Eye (tissue), 1 donor: ENCODE data around the gene FLNC.

Experiments
- DNase-seq: peaks from one replicate; pipeline ENCODE4 v3.0.0-alpha.2; 2015

Gene FLNC

DNA sequence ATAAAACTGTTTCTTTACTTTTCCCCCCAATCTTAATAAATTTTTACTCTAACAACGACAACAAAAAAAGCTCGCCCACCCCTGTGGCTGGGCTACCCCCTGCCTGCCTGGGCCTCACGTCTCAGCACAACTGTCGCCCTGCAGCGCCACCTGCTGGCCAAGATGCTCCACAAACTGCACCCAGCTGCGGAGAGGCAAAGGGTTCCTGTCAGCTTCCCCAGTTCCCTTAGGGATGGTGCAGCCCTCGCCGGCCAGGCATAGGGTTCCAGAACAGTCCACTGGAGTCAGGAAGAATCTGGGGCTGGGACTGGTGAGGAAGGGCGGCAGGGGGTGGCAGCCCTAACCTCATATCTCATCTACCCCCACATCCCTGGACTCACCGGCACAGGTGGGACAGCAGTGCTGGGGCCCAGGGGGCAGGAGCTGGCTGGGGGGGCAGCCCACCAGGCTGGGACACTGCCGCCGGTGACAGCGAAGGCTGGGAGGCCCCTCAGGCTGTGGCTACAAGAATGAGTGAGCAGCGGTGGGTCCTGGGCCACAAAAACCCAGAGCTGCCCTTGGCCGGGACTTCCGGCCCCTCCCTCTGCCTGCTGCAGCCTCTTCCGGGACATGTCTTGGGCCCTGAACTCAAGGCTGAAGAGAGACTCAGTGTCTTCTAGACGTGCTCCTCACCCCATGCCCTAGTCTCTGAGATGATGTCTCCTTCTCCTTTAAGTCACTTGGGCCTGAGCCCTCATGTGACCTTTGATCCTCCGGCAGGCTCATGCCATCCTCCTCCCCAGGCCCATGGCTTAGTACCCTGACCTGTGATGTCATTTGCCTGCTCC is 53.6 kb downstream of the FLNC start:
- DNase-seq: peak; percentile 89

DNA sequence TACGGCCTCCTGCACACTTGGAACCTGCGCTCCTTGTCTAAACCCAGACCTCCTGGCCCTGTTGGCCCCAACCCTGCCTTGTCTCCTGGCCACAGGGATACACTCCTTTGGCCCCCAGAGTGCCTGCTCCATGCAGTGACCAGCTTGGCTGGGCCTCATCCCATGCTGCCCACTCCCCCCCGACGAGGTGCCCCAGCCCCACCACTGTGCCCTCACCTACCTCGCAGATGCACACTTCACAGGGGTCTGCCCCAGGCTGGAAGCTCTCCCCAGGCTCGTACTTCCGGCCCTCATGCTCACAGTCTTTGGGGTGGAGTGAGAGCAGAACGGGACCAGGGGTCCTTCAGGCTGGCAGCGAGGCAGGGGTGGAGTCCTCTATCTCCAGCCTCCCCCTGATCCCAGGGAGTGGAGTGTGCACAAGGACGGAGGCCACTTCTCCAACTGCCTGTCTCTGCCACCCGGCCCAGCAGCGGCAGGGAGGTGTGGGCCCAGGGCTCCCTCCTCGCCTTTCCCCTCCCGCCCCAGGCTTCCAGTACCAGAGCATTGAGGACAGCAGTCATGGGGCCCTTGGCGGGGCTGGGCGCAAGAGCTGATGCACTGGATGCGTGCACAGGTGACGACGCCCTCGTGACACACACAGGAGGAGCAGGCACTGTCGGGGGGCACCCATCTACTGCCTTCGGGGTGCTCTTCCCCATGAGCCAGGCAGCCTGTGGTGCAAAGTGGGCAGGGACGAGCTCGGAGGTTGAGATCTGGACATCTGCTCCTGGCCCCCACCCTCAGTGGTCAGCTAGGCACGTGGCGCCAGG is 54.6 kb downstream of the FLNC start:
- no peak for DNase-seq

DNA sequence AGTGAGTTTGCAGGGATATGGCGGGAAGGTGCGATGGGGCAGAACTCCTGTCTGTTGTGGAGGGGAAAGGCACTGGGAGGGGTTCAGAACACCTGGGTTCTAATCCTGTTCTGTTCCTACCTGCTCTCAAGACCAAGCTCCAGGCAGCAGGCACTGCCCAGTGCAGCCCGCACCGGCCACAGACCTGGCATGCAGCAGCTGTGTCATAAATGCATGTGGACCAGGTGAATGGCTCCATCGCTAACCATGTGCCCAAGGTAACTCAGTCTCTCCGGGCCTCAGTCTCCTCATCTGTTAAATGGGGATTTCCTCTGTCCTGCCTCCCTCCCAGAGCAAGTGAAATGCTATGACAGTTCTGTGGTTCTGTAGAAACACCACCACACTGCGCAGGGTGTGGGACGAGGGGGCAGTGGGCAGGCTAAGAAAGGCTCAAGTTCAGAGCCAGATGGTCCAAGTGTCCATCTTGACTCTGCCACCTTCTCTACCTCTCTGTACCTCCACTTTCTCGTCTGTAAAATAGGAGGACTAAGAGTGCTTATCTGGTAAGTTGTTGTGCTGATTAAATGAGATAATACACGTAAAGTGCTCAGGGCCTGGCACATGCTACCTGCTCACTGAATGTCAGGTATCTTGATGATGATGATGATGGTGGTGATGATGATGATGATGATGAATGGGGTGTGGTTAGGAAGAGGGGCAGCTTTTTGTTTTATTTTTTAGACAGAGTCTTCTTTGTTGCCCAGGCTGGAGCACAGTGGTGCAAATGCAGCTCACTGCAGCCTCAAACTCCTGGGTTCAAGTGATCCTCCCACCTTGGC is 55.4 kb downstream of the FLNC start:
- no peak for DNase-seq

DNA sequence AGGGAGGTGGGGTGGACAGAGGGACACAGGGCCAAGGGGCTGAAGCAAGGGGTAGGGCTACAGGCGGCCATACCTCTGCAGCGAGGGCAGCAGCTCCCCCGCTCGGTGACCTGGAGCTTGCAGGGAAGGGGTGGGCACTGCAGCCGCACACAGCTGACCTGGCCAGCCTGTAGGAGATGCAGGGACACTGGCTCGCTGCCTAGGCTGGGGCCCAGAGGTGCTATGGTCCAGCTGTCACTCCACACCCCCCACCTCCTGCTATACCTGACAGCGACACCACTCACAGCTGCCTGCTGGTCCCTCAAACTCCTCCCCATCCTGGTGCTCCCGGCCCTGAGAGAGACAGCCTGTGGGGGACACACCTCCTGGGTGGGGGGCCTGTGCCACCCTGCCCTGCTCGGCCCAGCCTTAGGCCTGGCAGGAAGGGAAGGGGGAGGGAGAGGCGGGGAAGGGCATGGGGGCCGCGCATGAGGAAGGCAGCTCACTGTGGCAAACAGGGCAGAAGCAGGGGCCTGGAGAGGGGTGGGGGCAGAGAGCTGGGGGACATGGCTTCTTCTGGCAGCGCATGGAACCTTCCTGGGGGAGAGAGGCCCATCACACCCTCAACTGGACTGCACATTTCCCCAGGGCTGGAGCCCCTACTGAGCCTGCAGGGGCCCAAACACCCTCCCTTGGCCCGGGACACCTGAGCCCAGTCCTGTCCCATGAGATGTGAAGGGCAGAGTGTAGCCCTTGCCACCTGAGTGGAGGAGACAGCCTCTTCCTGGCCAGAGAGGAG is 56.4 kb downstream of the FLNC start:
- DNase-seq: no peak

DNA sequence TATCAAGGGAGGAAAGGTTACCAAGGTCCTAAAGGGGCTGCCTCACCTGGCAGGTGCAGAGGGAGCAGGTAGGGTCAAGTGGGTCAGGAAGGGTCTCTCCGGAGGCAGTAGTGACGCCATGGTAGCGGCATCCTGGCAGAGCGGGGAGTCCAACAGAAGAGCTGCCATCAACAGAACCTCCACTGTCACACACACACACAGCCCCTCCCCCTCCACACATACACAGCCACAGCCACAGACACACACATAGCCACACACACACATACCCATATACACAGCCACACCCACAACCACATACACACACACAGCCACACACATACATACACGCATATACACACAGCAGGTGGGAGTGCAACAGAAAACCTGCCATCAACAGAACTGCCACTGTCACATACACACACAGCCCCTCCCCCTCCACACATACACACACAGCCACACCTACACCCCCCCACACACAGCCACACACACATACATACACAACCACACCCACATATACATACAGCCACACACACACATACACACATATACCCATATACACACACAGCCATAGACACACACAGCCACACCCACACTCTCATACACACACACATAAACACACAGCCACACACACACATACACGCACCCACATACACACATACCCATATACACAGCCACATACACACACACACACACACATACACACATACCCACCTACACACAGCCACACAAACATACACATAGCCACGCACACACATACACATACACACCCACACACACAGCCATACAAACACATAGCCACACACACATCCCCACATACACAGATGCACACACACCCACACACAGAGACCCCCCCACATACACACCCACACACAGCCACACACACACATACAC is 57.2 kb downstream of the FLNC start:
- DNase-seq: no peak

DNA sequence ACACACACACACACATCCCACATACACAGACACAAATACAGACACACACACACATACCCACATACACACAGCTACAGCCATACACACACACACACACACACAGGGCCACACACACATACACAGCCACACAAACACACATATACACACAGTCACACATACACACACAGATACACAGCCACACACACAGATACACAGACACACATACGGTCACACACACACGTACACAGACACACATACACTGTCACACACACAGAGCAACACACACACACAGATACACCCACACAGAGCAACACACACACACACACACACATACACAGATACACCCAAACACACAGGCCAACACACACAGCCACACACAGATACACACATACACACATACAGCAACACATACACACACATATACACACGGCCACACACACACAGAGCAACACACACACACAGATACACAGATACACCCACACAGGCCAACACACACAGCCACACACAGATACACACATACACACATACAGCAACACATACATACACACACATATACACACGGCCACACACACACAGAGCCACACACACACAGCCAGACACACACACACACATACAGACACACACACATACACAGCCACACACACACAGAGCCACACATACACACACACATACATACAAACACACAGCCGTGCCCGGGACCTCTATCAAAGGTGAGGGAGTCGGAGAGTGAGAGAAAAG is 58.0 kb downstream of the FLNC start:
- DNase-seq: no peak

DNA sequence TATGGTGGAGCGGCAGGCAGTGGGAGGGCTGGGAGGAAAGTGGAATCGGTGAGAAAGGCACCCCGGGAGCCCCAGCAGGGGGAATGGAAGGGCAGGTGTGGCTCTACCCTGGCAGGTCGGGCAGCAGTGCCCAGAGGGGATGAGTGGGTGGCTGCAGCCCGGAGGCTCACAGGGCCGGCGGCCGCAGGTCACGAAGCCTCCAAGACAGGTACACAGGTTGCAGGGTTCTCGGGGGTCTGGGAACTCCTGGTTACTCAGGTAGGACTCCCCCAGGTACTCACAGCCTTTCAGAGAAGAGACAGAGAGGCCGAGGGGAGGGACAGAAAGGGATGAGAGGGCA is 58.5 kb downstream of the FLNC start:
- DNase-seq: no peak

DNA sequence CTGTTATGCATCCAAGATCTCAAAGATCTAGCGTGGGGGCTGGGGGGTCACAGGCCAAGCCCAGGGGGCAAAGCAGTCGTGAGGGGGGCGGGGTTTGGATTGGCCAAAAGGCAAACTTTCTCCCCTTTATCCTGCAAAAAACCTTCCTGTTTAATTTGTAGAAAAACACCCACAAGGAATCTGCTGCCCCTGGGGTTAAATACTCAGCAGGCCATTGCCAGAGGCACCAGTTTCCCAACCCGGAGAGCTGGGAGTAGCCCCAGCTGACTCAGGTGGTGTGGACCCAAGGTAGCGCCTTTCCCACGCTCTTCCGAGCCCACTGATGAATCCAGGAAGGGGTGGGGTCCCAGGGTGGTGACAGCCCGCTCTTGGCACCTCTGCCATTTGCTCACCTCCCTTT is 58.9 kb downstream of the FLNC start:
- no peak for DNase-seq

DNA sequence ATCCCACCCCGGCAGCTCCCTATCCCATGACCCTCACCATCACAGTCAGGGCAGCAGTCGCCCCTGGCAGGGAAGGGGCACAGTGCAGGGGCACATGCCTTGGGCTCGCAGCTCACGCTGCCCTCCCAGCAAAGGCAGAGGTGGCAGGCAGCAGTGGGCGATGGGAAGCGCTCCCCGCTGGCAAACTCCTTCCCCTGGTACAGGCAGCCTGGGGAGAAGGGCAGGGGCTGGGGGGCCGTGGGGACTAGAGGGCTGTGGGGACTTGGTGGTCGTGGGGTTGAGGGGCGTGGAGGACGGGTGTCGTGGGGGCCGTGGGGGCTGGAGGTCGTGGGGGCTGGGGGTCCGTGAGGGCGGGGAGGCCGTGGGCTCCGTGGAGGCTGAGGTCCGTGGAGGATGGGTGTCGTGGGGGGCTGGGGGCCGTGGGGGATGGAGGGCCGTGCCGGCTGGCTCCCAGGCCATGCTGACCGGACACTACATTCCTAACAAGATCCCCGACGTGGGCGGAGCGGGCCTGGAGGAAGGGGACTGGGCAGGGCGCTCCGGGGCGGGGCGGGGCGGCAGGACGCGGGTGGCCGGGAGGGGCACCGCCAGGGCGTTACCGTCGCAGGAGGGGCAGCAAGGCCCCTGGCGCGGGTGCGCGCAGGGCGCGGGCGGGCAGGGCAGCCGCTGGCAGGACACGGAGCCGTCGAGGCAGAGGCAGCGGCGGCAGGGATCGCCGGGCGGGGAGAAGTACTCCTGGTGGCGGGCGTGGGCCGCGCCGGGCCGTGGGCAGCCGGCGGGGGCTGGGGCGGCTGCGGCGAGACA is 60.3 kb downstream of the FLNC start:
- no peak for DNase-seq

DNA sequence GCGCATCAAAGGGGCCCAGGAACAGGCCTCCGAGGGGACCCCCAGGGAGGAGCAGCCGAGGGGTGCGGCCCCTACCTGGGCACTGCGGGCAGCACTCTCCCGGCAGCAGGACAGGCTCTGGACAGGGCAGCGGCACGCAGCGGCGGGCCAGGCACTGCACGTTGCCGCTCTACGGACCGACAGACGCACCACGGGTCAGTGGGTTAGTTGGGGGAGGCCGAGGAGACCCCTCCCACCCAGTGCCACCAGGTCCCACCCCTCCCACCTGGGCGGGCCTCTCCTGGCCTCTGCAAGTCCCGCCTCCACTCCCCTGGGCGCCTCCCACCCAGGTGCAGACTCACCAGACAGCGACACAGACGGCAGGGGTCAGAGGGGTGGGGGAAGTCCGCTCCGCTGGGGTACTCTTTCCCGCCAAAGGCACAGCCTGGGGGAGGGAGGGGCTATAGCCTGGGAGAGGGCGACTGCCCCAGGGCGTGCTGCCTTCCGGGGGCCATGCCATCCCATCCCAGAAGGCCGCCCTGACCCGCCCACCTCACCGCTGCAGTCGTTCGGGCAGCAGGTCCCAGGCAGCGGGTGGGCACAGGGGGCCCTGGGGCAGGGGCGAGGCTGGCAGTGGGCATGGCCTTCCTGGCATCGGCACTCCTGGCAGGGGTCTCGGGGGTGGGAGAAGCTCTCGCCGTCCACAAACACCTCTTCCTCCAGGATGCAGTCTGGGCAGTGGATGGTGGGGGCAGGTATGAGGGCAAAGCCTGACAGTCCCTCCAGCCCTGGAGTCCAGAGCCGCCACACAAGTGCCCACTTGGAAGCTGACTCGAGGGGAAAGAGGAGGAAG is 61.1 kb downstream of the FLNC start:
- DNase-seq: no peak

DNA sequence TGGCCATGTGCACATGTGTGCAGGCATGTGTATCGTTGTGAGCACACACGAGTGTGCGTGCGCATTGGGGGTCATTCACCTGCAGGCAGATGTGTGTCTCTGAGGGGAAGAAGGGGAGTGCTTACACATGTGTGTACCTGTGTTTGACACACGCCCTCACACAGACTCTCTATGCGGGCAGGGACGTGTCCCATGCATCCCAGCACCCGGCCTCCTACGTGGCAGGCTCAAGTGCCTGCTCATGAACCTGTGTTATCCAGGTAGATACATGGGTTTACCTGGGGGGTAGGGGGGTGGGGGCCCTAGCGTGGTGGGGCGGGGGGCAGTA is 61.7 kb downstream of the FLNC start:
- no peak for DNase-seq

DNA sequence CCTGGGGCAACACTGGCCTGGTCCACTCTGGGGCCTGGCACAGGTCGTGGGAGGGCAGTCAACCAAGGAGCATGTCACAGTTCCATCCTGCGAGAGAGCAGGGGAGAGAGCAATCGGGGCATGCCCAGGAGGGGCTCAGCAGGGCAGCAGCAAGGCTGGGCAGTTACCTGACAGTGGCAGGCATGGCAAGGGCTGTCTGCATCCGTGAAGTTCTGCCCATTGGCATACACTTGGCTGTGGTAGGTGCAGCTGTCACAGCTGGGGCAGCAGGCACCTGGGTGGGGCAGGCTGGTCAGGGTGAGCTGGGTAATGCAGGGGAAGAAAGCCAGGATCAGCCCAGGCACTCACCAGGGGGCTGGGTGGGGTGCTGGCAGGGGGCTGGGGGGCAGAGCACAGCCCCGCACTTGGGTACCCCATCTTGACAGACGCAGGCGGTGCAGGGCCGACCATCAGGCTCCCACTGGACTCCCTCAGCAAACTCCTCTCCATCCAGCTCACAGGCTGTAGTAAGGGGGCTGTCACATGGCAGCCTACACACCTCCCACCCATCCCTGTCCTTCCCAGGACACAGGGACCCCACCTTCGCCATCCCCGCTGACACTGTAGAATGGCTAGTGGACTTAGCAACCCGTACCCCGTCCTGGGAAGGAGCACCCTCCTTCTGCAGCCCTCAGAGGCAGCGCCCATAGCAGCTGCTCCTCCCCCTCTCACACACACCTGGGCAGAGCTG is 62.5 kb downstream of the FLNC start:
- DNase-seq: no peak

DNA sequence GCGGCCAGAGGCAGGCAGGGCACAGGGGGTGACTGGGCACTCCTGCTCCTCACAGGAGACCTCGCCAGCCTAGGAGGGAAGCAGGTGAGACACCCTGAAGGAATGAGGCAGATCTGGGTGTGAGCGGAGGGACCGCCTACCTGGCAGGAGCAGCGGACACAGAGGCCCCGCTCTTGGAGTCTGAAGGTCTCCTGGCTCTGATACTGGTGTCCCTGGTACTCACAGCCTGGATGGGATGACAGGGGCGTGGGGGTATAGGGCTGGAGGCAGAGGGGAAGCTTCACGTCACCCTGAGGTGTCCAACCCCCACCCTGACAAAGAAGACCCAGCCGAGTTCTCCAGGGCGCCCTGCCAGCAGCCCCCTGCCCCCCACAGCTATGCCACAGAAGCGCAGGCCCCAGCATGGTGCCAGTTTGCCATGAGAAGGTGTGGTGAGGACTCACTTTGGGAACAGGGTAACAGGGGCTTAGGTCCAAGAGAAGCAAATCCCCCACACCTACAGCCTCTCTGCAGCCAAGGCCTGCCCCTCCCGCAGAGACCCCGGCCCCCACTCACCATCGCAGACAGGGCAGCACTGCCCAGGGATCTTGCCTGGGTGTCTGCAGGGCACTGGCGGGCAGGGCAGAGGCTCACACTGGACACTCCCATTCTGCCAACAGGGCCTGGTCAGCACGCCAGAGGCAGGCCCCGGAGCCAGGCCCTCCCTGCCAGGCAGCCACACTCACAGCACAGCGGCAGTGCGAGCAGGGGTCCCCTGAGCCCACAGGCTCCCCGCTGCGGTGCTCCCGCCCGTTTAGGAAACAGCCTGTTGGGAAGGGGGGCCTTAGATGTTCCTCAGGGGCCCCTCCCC is 63.3 kb downstream of the FLNC start:
- no peak for DNase-seq

DNA sequence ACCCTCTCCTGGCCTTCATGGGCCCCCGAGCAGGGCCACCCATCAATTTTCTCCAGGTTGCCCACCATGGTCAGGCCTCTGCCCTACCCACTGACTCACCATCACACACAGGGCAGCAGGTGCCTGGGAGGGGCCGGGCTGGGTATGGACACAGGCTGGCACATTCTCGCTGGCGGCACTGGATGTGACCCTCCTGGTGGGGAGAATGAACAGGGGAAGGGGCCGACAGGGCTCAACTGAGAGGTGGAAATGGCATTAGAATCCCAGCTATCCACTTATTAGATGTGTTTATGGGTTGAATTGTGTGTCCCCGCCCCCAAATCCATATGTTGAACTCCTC is 63.9 kb downstream of the FLNC start:
- no peak for DNase-seq

DNA sequence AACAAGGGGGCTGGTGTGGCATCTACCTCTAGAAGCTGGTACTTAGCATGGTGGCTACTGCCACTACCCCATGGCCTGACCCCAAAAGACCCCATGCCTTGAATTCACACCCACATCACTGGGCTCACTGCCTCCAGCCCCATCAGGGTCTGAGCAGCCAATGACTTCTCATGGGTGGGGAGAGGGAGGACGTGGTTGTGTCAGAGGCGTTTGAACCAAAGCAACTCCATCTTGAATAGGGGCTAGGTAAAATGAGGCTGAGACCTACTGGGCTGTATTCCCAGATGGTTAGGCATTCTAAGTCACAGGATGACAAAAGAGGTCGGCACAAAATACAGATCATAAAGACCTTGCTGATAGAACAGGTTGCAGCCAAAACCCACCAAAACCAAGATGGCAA is 65.1 kb downstream of the FLNC start:
- no peak for DNase-seq

DNA sequence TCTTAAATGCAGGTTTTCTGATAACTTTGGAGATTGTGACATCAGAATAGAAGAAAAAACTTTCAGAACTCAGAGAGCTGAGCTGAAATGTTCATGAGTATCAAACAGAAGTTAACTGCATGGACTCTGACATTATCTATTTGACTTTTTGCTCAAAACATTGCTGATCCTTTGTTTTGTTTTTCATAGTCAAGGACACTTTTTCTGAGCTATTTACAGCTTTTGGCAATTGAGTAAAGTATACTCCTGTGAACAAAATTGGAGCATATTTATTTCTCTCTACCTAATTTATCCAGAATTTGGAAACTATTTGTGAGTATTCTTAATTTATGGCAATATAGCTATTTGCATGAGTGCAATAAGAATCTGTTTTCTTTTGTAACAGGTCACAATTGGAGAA is 69.2 kb downstream of the FLNC start:
- DNase-seq: no peak

DNA sequence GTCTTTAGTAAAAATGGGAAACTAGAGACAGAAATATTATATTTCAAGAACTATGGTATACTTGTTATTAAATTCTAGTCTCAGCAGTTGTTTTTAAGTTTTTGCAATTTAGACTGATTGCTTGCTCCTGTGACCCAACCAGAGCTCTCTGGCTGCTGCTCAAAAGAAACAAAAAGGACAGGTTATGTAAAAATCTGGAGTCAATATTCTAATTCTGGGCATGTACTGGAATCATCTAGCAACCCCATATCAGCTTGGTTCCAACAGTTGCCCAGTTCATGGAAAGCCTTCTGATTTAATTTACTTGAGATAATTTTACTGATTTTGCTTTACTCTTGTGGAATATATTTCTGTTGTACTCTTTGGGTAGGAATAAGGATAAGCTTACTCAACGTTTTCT is 70.0 kb downstream of the FLNC start:
- no peak for DNase-seq
